ENCODE results near the gene EPSTI1. TPM values are rescaled to one million over a fixed set of nuclear protein-coding genes. Genes with fewer than 3 reads are reported as not detected.
"Not testable (repeated sequence)": the region's sequence is repeated elsewhere in the genome, so short reads cannot be mapped to it uniquely, and the experiment has no call there.

Gene EPSTI1, protein sequence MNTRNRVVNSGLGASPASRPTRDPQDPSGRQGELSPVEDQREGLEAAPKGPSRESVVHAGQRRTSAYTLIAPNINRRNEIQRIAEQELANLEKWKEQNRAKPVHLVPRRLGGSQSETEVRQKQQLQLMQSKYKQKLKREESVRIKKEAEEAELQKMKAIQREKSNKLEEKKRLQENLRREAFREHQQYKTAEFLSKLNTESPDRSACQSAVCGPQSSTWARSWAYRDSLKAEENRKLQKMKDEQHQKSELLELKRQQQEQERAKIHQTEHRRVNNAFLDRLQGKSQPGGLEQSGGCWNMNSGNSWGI
- 10 to 100 TPM in 2 of 3 donors, 1 to 10 TPM in 1; 8.6 to 32.3 (median 26.6) TPM for polyA plus RNA-seq

DNA sequence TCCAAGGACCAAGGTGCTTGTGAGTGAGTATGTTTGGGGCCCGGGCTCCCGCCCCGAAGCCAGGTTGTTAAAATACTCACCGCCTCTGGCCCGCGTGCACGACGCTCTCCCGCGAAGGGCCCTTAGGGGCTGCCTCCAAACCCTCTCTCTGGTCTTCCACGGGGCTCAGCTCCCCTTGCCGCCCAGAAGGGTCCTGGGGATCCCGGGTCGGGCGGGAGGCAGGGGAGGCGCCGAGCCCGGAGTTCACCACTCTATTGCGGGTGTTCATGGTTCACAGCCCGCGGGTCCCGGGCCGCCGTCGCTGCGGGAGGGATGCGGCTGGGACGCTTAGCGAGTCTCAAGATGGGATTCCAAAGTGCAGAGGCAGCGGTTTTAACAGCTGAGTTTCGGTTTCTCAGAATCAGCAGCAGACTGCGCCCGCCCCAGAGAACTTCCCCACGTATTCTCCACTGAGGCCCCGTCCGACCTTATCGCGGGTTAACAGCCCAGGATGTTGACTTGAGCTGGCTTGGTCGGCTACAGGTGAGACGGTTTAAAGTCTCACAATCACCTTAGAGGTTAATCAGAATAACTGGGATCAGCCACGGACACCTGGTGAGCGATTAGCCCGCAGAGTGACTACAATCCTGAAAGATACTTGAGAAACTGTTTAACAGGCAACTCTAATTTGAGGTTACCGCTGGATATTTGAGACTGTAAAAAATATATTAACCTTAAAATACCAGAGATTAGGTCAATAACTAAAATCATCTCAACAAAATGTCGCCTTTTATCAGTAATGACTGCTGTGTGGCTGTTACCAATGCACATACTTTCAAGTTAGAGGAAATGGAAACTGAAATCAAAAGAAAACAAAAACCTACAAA lies at the start of gene EPSTI1:
TSS of gene EPSTI1 (minus strand) at position 344 of the 866 bp plus-strand sequence. CDS start at position 268, 76 bp downstream.
- DNase-seq = peak; percentile 78 to 82 (median 82)
- Mint-ChIP-seq H3K27me3 (ENCODE audit: low read depth in 3 of 3) (peaks cover 5 to 9% (median 7%) of the 10 kb centered on the region in 3 donors), H3K36me3 (peaks cover 0 to 3% (median 0%) of the 10 kb centered on the region in 3 donors), H3K9me3 (no peaks in the 10 kb centered on the region), H3K4me3 (peak within 1 kb of the TSS; percentile 96 to 98 (median 97)), H3K27ac (peak within 1 kb of the TSS; percentile 95 to 100 (median 99)), H3K4me1 (peaks cover 42 to 52% of the 10 kb centered on the region in 2 donors)

DNA sequence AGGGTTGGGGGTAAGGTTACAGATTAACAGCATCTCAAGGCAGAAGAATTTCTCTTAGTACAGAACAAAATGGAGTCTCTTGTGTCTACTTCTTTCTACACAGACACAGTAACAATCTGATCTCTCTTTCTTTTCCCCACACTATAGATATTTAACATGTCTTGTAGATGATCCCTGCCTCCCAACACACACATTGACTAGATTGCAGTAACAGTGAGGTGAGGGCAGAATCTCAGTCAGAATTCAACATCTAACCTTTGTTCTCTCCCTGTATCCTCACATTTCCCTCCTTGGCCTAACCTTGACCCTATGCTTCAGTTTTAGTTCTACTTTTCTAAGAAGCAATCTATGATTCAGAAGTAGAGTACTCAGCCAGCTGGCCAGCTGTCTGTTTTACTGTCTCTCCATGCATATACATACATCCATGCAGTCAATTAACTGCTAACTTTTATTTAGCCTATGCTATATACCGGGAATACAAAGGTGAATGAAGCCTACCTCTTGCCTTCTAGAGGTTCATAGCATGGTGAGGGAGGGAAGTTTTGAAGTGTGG lies 49.4 kb upstream of the EPSTI1 start:
- peaks cover 32 to 34% of the 10 kb centered on the region in 2 donors for H3K4me1 Mint-ChIP-seq
- no peaks in the 10 kb centered on the region for H3K9me3 Mint-ChIP-seq
- DNase-seq = no peak
- H3K36me3 Mint-ChIP-seq = no peaks in the 10 kb centered on the region
- peak overlapping the region in 2 of 6 donors; percentile 13 to 55 for H3K27ac Mint-ChIP-seq
- no peak overlapping the region for H3K4me3 Mint-ChIP-seq
- peaks cover 0 to 4% (median 0%) of the 10 kb centered on the region in 3 donors for H3K27me3 Mint-ChIP-seq (ENCODE audit: low read depth in 3 of 3)

DNA sequence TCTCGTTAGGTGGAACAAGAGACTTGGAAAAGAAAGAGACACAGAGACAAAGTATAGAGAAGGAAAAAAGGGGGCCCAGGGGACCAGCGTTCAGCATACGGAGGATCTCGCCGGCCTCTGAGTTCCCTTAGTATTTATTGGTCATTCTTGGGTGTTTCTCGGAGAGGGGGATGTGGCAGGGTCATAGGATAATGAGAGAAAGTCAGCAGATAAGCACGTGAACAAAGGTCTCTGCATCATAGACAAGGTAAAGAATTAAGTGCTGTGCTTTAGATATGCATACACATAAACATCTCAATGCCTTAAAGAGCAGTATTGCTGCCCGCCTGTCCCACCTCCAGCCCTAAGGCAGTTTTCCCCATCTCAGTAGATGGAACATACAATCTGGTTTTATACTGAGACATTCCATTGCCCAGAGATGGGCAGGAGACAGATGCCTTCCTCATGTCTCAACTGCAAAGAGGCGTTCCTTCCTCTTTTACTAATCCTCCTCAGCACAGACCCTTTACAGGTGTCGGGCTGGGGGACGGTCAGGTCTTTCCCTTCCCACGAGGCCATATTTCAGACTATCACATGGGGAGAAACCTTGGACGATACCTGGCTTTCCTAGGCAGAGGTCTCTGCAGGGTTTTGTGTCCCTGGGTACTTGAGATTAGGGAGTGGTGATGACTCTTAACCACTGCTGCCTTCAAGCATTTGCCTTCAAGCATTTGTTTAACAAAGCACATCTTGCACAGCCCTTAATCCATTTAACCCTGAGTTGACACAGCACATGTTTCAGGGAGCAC lies 48.7 kb upstream of the EPSTI1 start:
- H3K27me3 Mint-ChIP-seq (ENCODE audit: low read depth in 3 of 3); H3K27ac Mint-ChIP-seq; H3K4me3 Mint-ChIP-seq; H3K9me3 Mint-ChIP-seq; DNase-seq; H3K36me3 Mint-ChIP-seq: not testable (repeated sequence)
- H3K4me1 Mint-ChIP-seq = peaks cover 32 to 34% of the 10 kb centered on the region in 2 donors

DNA sequence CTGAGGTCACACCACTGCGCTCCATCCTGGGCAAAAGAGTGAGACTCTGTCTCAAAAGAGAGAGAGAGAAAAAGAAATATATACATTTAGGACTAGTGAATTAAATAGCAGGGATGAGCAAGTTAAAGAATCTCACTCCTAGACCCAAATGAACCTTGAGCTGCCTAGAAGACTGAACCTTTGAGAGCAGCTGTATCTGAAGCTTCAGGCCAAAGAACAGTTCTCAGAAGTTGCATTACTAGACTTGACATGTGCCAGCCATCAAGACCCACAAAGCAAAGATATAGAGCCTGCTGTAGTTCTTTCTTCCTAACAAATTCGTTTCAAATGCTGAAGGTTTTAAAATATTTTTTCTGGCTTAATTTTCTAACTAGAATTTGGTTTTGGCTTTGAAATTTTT lies 47.9 kb upstream of the EPSTI1 start:
- Mint-ChIP-seq H3K4me1 (peaks cover 31 to 38% of the 10 kb centered on the region in 2 donors), H3K36me3 (peaks cover 0 to 4% (median 0%) of the 10 kb centered on the region in 3 donors), H3K27me3 (ENCODE audit: low read depth in 3 of 3) (peaks cover 0 to 4% (median 0%) of the 10 kb centered on the region in 3 donors), H3K4me3 (no peak overlapping the region), H3K9me3 (no peaks in the 10 kb centered on the region), H3K27ac (no peak overlapping the region)
- no peak for DNase-seq

DNA sequence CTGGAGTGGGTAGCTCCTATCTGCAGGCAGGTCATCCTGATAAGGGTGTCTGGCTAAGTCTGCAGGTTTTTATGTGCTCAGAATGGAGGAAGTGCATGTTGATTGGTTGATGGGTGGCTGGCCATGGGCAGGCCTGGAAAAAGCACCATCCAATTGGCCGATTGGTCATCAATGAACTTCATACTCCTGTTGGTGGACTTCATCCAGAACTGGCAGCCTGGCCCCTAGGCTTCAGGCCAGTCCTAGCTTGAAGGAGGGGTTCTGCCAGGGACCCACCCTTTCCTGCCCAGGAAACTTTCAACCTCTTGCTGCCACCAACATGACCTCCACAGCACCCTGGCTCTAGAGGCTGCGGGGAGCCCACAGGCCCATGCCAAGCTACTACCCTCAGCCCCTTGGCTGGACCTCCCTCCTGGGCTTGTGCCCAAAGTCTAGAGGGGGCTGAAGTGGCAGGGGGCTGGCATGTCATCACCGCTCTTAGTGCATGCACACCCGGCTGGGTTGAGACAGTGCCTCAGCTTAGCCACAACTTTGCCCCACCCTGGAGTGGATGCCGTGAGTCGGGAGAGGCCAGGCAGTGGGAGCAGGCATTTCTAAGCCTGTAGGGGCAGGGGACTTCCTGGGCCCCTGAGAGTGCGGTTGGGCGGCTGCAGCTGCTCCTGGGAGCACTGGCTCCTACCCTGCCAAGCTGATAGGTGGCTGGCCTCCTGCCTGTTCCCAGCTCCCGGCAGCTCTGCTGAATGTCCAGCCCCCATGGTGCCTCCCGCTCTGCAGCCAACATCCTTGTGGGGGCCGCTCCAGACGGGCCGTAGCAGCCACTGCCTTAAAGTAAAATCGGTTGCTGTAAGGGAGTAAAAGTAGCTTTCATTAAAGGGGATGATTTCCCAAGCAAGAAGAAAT lies 44.6 kb upstream of the EPSTI1 start:
- peaks cover 0 to 4% (median 0%) of the 10 kb centered on the region in 3 donors for H3K27me3 Mint-ChIP-seq (ENCODE audit: low read depth in 3 of 3)
- H3K9me3 Mint-ChIP-seq = no peaks in the 10 kb centered on the region
- no peak overlapping the region for H3K27ac Mint-ChIP-seq
- H3K4me3 Mint-ChIP-seq = no peak overlapping the region
- no peak for DNase-seq
- H3K36me3 Mint-ChIP-seq = peaks cover 7 to 20% (median 10%) of the 10 kb centered on the region in 3 donors
- peaks cover 19 to 35% of the 10 kb centered on the region in 2 donors for H3K4me1 Mint-ChIP-seq

DNA sequence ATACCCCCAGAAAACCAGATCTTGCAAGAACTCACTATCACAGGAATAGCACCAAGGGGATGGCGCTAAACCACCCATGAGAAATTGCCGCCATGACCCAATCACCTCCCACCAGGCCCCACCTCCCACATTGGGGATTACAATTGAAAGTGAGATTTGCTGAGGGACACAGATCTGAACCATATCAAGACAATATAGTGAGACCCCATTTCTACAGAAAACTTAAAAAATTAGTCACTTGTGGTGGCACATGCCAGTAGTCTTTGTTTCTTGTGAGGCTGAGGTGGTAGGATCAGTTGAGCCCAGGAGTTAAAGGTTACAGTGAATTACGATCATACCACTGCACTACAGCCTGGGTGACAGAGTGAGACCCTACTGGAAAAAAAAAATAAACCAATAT lies 41.0 kb upstream of the EPSTI1 start:
- H3K36me3 Mint-ChIP-seq = peaks cover 11 to 20% (median 15%) of the 10 kb centered on the region in 3 donors
- no peak overlapping the region for H3K27ac Mint-ChIP-seq
- no peak overlapping the region for H3K4me3 Mint-ChIP-seq
- no peaks in the 10 kb centered on the region for H3K9me3 Mint-ChIP-seq
- H3K27me3 Mint-ChIP-seq (ENCODE audit: low read depth in 3 of 3) = no peaks in the 10 kb centered on the region
- no peak for DNase-seq
- H3K4me1 Mint-ChIP-seq = peaks cover 13 to 43% of the 10 kb centered on the region in 2 donors

DNA sequence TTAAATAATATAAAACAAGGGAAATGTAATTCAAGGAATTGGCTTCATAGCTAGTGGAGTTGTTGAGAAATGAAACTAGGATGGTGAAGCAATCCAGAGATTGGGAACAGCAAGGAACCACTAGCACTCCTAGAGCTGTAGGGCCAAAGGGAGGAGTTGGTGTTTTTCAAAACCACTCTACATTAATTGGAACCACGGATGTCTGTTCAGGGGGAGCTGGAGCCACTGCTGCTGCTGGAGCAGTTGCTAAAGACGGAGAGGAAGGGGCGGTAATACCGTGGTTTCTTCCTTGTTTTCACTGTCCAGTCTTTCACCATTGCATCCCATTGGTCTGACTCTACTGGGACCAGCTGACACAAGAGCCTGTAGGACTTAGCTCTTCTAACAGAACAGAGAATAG lies 39.8 kb upstream of the EPSTI1 start:
- Mint-ChIP-seq H3K36me3 (peaks cover 11 to 20% (median 15%) of the 10 kb centered on the region in 3 donors), H3K27ac (no peak overlapping the region), H3K9me3 (no peaks in the 10 kb centered on the region), H3K27me3 (ENCODE audit: low read depth in 3 of 3) (no peaks in the 10 kb centered on the region), H3K4me1 (peaks cover 11 to 43% of the 10 kb centered on the region in 2 donors), H3K4me3 (no peak overlapping the region)
- DNase-seq = no peak

DNA sequence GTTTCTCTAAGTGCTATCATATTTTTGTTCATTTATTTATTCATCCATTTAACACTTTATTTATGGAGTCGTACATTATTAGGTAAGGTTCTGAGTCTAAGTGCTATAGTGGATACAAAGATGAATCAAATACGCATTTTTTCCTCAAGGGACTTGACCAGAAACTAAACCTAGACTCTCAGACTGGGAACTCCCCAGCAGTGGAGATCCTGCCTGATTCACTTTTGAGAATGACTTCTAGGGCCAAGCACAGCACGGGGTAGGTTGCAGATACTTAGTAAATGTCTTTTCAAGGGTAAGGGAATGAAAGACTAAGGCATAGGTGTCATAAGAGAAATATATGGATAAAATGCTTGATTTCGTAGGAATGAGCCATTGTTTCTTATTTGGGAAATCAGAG lies 38.5 kb upstream of the EPSTI1 start:
- H3K27ac Mint-ChIP-seq = no peak overlapping the region
- H3K36me3 Mint-ChIP-seq = peaks cover 11 to 20% (median 15%) of the 10 kb centered on the region in 3 donors
- no peak for DNase-seq
- H3K9me3 Mint-ChIP-seq = no peaks in the 10 kb centered on the region
- peaks cover 11 to 43% of the 10 kb centered on the region in 2 donors for H3K4me1 Mint-ChIP-seq
- H3K27me3 Mint-ChIP-seq (ENCODE audit: low read depth in 3 of 3) = no peaks in the 10 kb centered on the region
- H3K4me3 Mint-ChIP-seq = no peak overlapping the region

DNA sequence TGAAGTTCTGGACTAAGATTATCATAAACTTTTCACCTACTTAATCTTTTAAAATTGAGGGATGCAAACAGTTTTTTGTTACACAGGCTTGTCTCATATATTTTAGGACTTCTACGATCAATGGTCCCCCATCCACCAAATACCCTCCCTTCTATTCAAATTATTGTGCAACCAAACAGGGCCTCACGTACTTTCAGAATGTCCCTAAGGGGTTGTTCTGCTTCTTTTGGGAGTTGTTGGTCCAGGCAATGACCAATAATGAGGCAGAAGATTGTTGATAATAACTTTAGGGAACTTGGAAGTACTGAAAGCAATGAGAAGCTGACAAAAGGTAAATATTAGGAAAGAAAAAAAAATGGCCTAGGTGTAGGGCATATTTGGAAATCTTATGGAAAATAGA lies 34.2 kb upstream of the EPSTI1 start:
- Mint-ChIP-seq H3K27me3 (ENCODE audit: low read depth in 3 of 3) (peaks cover 7 to 11% (median 11%) of the 10 kb centered on the region in 3 donors), H3K4me3 (no peak overlapping the region), H3K9me3 (no peaks in the 10 kb centered on the region), H3K36me3 (peaks cover 0 to 4% (median 4%) of the 10 kb centered on the region in 3 donors), H3K27ac (no peak overlapping the region), H3K4me1 (peaks cover 34 to 47% of the 10 kb centered on the region in 2 donors)
- no peak for DNase-seq

DNA sequence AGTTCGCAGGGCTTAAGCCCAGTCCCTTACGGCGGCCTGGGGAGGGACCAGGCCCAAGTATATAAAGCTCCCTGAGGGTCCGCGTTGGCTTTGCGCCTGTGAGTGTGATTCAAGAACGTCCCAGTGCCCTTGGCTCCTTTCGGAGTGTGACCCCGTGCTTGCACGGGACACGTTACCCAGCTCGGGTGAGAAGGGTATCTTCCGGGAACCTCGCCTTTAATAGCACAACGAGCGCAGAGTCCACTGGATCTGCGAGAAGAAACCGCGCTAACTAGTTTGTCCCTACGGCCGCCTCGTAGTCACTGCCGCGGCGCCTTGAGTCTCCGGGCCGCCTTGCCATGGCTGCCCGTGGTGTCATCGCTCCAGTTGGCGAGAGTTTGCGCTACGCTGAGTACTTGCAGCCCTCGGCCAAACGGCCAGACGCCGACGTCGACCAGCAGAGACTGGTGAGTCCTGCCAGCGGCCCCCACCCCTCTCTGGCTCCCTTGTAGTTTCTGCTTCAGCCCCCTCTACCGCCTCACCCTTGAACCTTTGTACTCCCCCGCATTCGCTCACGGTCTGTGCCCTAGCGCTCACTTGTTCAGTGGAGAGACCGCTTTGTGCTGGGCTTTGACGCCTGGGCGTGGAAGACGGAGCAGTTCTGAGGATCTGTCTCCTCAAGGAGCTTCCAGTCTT lies 31.4 kb upstream of the EPSTI1 start, which contains the start of gene DNAJC15:
TSS of gene DNAJC15 (plus strand) at position 298 of the 675 bp plus-strand sequence. CDS start at position 339, 41 bp downstream.
- H3K27me3 Mint-ChIP-seq (ENCODE audit: low read depth in 3 of 3) = peaks cover 7 to 11% (median 11%) of the 10 kb centered on the region in 3 donors
- peaks cover 0 to 3% (median 2%) of the 10 kb centered on the region in 3 donors for H3K36me3 Mint-ChIP-seq
- H3K27ac Mint-ChIP-seq = peak within 1 kb of the TSS; percentile 84 to 95 (median 94)
- H3K9me3 Mint-ChIP-seq = no peaks in the 10 kb centered on the region
- DNase-seq = peak; percentile 74 to 87 (median 80)
- H3K4me3 Mint-ChIP-seq = peak within 1 kb of the TSS; percentile 91 to 99 (median 97)
- peaks cover 32 to 37% of the 10 kb centered on the region in 2 donors for H3K4me1 Mint-ChIP-seq

DNA sequence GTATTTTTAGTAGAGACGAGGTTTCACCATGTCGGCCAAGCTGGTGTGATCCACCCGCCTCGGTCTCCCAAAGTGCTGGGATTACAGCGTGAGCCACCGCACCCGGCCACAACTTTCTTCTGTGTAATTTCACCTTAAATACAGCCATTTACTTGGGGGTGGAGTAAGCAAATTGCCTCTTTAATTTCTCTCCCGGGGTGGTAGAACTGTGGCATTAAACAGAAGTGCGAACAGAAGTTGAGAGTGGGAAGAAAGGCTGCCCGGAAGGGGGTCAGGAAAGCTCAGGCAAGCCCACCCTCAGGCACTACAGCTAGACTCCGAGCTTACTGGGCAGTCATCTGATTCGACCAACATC lies 30.9 kb upstream of the EPSTI1 start:
- Mint-ChIP-seq H3K4me3 (peak overlapping the region; percentile 91 to 99 (median 97)), H3K36me3 (no peaks in the 10 kb centered on the region), H3K27ac (peak overlapping the region; percentile 84 to 95 (median 94)), H3K4me1 (peaks cover 28 to 32% of the 10 kb centered on the region in 2 donors), H3K9me3 (no peaks in the 10 kb centered on the region), H3K27me3 (ENCODE audit: low read depth in 3 of 3) (peaks cover 7 to 11% (median 11%) of the 10 kb centered on the region in 3 donors)
- no peak for DNase-seq

All from immature natural killer cell (primary cell).